SK-N-MC (cell line): ENCODE data around the gene TEX52.

Experiments used
- DNase-seq: peaks from one replicate; pipeline ENCODE4 v3.0.0-alpha.2; 2011; ENCODE audit warnings: low read depth, low spot score
- H3K27ac ChIP-seq: fragments of 200-600 bp; sonication (generic); 2 replicates; pipeline ENCODE4 v1.5.1; 2016; ENCODE audit warnings: mixed run types
- H3K36me3 ChIP-seq: fragments of 200-600 bp; sonication (generic); 2 replicates; pipeline ENCODE4 v1.6.1; 2017; ENCODE audit warnings: antibody characterized with exemption, low read length, mixed read lengths; ENCODE audit not compliant: insufficient read depth
- H3K4me3 ChIP-seq: fragments of 200-600 bp; sonication (generic); 2 replicates; pipeline ENCODE4 v1.5.1; 2016
- H3K9ac ChIP-seq: fragments of 200-600 bp; sonication (generic); 2 replicates; pipeline ENCODE4 v1.8.0; 2017; ENCODE audit warnings: mixed run types, mixed read lengths; ENCODE audit not compliant: insufficient read length
- H3K9me3 ChIP-seq: fragments of 200-600 bp; sonication (generic); 2 replicates; pipeline ENCODE4 v1.6.1; 2017; ENCODE audit warnings: low read depth, mild to moderate bottlenecking, antibody characterized with exemption, low read length, moderate library complexity, mixed read lengths
- EZH2 ChIP-seq: fragments of 200-600 bp; sonication (generic); IDR thresholded peaks from one replicate; pipeline ENCODE4 v1.6.1; 2017; ENCODE audit warnings: antibody characterized with exemption
- FOXP2 ChIP-seq: optimal IDR thresholded peaks from 2 replicates; pipeline ENCODE3; 2011; ENCODE audit warnings: mild to moderate bottlenecking, moderate library complexity; ENCODE audit not compliant: insufficient read depth; ENCODE audit errors: extremely low read length, control extremely low read depth
- POLR2AphosphoS5 ChIP-seq: IDR thresholded peaks from 2 replicates; pipeline ENCODE4 v1.6.1; 2012; ENCODE audit warnings: mild to moderate bottlenecking, low read depth, low read length, borderline replicate concordance

TEX52 gene

DNA sequence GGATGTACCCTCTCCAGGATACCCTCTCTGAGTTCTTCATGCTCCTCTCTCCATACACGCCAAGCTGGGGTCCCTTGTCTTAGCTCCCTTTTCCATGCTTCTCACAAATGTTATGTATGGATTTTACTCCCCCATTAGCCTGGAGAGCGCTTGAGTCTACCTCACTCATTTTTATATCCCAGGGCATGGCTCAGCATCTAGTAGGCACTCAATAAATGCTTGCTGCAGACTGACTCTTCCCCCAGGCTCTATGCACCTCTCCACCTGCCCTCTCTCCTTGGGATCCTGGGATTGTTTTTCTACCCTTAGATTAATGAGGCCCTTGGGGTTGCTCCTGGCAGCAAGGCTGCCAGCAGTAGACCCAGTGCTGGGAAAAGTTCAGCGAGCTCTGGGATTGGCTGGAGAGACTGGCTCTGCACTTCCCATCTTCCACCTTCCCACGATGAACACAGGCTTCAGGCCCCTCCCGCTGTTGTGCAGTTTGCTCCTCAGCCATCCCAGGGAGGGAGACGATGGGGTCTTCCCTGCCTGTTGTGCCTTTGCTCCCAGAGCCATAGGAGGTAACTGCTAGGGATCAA lies 24.2 kb downstream of the TEX52 start:
- H3K4me3 ChIP-seq, result no peak overlapping the region
- H3K36me3 ChIP-seq, result peaks cover 6% of the 10 kb centered on the region; the same call in 1 of the 2 replicates
- DNase-seq, result no peak
- no peaks in the 10 kb centered on the region for H3K9me3 ChIP-seq
- H3K9ac ChIP-seq, result no peak overlapping the region
- no peak overlapping the region for H3K27ac ChIP-seq
- TF ChIP-seq EZH2, result no peak

GRCh38 chr12:2829275-2829674 lies 27.6 kb downstream of the TEX52 start:
- no peak for DNase-seq
- Histone ChIP-seq H3K27ac (no peak overlapping the region), H3K36me3 (peaks cover 37% of the 10 kb centered on the region), H3K4me3 (no peak overlapping the region), H3K9ac (no peak overlapping the region), H3K9me3 (no peaks in the 10 kb centered on the region)
- TF ChIP-seq POLR2AphosphoS5 (no peak), EZH2 (no peak), FOXP2 (no peak)

DNA sequence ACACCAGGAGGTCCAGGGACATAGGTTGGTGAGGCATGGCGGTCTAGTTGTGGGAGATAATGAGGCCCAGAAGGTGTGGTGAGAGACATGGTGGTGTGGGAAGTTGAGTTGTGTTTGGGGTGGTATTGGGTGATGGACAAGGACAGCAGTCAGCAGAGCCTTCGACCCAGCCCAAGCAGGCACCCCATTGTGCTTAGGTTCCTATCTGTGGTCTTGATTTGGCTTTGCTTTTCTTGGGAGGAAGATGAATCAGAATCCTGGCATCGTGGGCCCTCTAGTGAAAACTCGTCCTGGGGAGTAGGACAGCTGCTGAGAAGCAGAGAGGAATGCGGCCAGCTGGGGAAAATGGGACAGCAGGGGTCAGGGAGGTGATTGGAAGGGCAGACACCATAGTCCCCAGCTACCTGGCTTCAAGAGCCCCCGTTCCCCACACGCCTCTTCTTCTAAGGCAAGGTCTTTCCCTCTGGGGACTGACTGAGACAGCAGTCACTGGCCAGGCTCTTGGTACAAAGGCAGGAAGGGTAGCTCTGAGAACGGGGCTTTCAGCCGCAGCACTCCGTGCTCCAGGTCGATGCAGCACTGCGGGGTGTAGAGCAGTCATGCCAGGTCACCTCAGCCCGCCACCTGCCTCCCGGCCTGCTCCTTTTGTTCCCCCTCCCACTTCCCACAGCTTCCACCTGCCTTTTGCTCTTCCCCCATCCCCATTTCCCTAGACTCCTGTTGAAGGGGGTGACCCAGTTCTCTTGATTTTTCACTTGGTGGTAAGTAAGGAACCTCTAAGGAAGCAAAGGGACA lies 29.9 kb downstream of the TEX52 start:
- Histone ChIP-seq H3K9ac (no peak overlapping the region), H3K4me3 (no peak overlapping the region), H3K9me3 (no peaks in the 10 kb centered on the region), H3K27ac (no peak overlapping the region), H3K36me3 (peaks cover 60% of the 10 kb centered on the region)
- no peak for DNase-seq
- TF ChIP-seq EZH2, result no peak
- no peak for TF ChIP-seq POLR2AphosphoS5
- no peak for TF ChIP-seq FOXP2

GRCh38 chr12:2826036-2826435 lies 30.8 kb downstream of the TEX52 start:
- Histone ChIP-seq H3K36me3 (peaks cover 65% of the 10 kb centered on the region), H3K4me3 (no peak overlapping the region), H3K27ac (no peak overlapping the region), H3K9me3 (no peaks in the 10 kb centered on the region), H3K9ac (no peak overlapping the region)
- DNase-seq, result no peak
- TF ChIP-seq POLR2AphosphoS5 (no peak), FOXP2 (no peak), EZH2 (no peak)

GRCh38 chr12:2825132-2825531 lies 31.7 kb downstream of the TEX52 start:
- H3K27ac ChIP-seq, result no peak overlapping the region
- H3K9me3 ChIP-seq, result no peaks in the 10 kb centered on the region
- no peak overlapping the region for H3K9ac ChIP-seq
- peaks cover 65% of the 10 kb centered on the region for H3K36me3 ChIP-seq
- TF ChIP-seq FOXP2 (no peak), POLR2AphosphoS5 (no peak), EZH2 (no peak)
- H3K4me3 ChIP-seq, result no peak overlapping the region
- no peak for DNase-seq

- Histone ChIP-seq H3K9me3 (no peaks in the 10 kb centered on the region), H3K4me3 (no peak overlapping the region), H3K9ac (no peak overlapping the region), H3K36me3 (peaks cover 65% of the 10 kb centered on the region), H3K27ac (no peak overlapping the region)
- no peak for DNase-seq
- no peak for TF ChIP-seq FOXP2
- TF ChIP-seq POLR2AphosphoS5, result no peak
- no peak for TF ChIP-seq EZH2
Observed at GRCh38 chr12:2824541-2824940, 32.3 kb downstream of the TEX52 start.

- DNase-seq, result no peak
- Histone ChIP-seq H3K4me3 (no peak overlapping the region), H3K9me3 (no peaks in the 10 kb centered on the region), H3K36me3 (peaks cover 65% of the 10 kb centered on the region), H3K27ac (no peak overlapping the region), H3K9ac (no peak overlapping the region)
- no peak for TF ChIP-seq POLR2AphosphoS5
- TF ChIP-seq EZH2, result no peak
Observed at GRCh38 chr12:2823483-2823882, 33.4 kb downstream of the TEX52 start.

GRCh38 chr12:2820432-2820831 lies 36.4 kb downstream of the TEX52 start:
- no peak overlapping the region for H3K27ac ChIP-seq
- H3K36me3 ChIP-seq, result peaks cover 53% of the 10 kb centered on the region
- TF ChIP-seq EZH2 (no peak), POLR2AphosphoS5 (no peak), FOXP2 (no peak)
- no peak for DNase-seq
- H3K9ac ChIP-seq, result no peak overlapping the region
- H3K4me3 ChIP-seq, result no peak overlapping the region
- no peaks in the 10 kb centered on the region for H3K9me3 ChIP-seq

- Histone ChIP-seq H3K9ac (no peak overlapping the region), H3K4me3 (no peak overlapping the region), H3K36me3 (peaks cover 48% of the 10 kb centered on the region), H3K9me3 (no peaks in the 10 kb centered on the region), H3K27ac (no peak overlapping the region)
- DNase-seq, result no peak
- TF ChIP-seq POLR2AphosphoS5 (no peak), EZH2 (no peak), FOXP2 (no peak)
Observed at GRCh38 chr12:2819810-2820209, 37.0 kb downstream of the TEX52 start.
